IMR-90 (cell line): ENCODE data around the gene DPAGT1. TPM values are rescaled to one million over a fixed set of nuclear protein-coding genes. Genes with fewer than 3 reads are reported as not detected.

Source experiments
- polyA plus RNA-seq, 3 experiments: library from polyadenylated mRNA; depleted of rRNA; stranded (reverse); fragments of >200 nt; gene quantifications; 2 replicates each; pipeline ENCODE4 v1.2.3, GENCODE V29; 2012; ENCODE audit warnings: low replicate concordance in 1 of 3
- total RNA-seq: library from RNA; depleted of rRNA; stranded (reverse); fragments of >200 nt; gene quantifications from 2 replicates; pipeline ENCODE4 v1.2.3, GENCODE V29; 2012; rRNA removed

The DPAGT1 gene
- total and polyA plus RNA-seq, 2 of the 4 experiments (the other 2 are of a cell fraction): 15.2 to 53.4 TPM

Other genes with a start within 250 kb of the DPAGT1 start
- gene CXCR5, start 218.0 kb downstream of the DPAGT1 start, total RNA-seq: not detected in 2 replicates
- gene CXCR5, start 218.0 kb downstream of the DPAGT1 start, polyA plus RNA-seq (2012; rRNA removed): not detected in 2 replicates
- gene BCL9L, start 175.9 kb downstream of the DPAGT1 start, total RNA-seq: 1.7 and 2.3 TPM in 2 replicates
- gene BCL9L, start 175.9 kb downstream of the DPAGT1 start, polyA plus RNA-seq (2012; rRNA removed): 17.0 and 21.5 TPM in 2 replicates
- not detected in 2 replicates for gene UPK2, start 145.6 kb downstream of the DPAGT1 start, total RNA-seq
- 0.26 and 0.39 TPM in 2 replicates for gene UPK2, start 145.6 kb downstream of the DPAGT1 start, polyA plus RNA-seq (2012; rRNA removed)
- gene FOXR1, start 130.1 kb downstream of the DPAGT1 start, total RNA-seq: not detected in 2 replicates
- gene FOXR1, start 130.1 kb downstream of the DPAGT1 start, polyA plus RNA-seq (2012; rRNA removed): not detected in 2 replicates
- 13.1 and 15.3 TPM in 2 replicates for gene CENATAC, start 103.7 kb downstream of the DPAGT1 start, total RNA-seq
- gene CENATAC, start 103.7 kb downstream of the DPAGT1 start, polyA plus RNA-seq (2012; rRNA removed): 15.0 and 16.7 TPM in 2 replicates
- gene RPS25, start 83.5 kb downstream of the DPAGT1 start, total RNA-seq: 727 and 842 TPM in 2 replicates
- 905 and 1,237 TPM in 2 replicates for gene RPS25, start 83.5 kb downstream of the DPAGT1 start, polyA plus RNA-seq (2012; rRNA removed)
- 102 and 151 TPM in 2 replicates for gene TRAPPC4, start 83.1 kb downstream of the DPAGT1 start, total RNA-seq
- gene TRAPPC4, start 83.1 kb downstream of the DPAGT1 start, polyA plus RNA-seq (2012; rRNA removed): 162 and 253 TPM in 2 replicates
- gene SLC37A4, start 71.0 kb downstream of the DPAGT1 start, total RNA-seq: 7.5 and 8.3 TPM in 2 replicates
- 14.3 and 15.1 TPM in 2 replicates for gene SLC37A4, start 71.0 kb downstream of the DPAGT1 start, polyA plus RNA-seq (2012; rRNA removed)
- gene HYOU1, start 44.6 kb downstream of the DPAGT1 start, total RNA-seq: 152 and 181 TPM in 2 replicates
- gene HYOU1, start 44.6 kb downstream of the DPAGT1 start, polyA plus RNA-seq (2012; rRNA removed): 117 and 120 TPM in 2 replicates
- 22.2 and 30.5 TPM in 2 replicates for gene VPS11, start 34.0 kb downstream of the DPAGT1 start, total RNA-seq
- 19.7 and 20.7 TPM in 2 replicates for gene VPS11, start 34.0 kb downstream of the DPAGT1 start, polyA plus RNA-seq (2012; rRNA removed)
- 13.9 and 17.9 TPM in 2 replicates for gene HMBS, start 17.0 kb downstream of the DPAGT1 start, total RNA-seq
- gene HMBS, start 17.0 kb downstream of the DPAGT1 start, polyA plus RNA-seq (2012; rRNA removed): 55.3 and 59.5 TPM in 2 replicates
- gene C2CD2L, start 5.5 kb upstream of the DPAGT1 start, total RNA-seq: 2.2 TPM in 2 replicates
- gene C2CD2L, start 5.5 kb upstream of the DPAGT1 start, polyA plus RNA-seq (2012; rRNA removed): 8.7 and 9.5 TPM in 2 replicates
- 8.1 and 9.1 TPM in 2 replicates for gene HINFP, start 19.7 kb upstream of the DPAGT1 start, total RNA-seq
- 12.8 and 15.3 TPM in 2 replicates for gene HINFP, start 19.7 kb upstream of the DPAGT1 start, polyA plus RNA-seq (2012; rRNA removed)
- gene ABCG4, start 47.2 kb upstream of the DPAGT1 start, total RNA-seq: under 0.01 TPM in 2 replicates
- 0.20 and 0.26 TPM in 2 replicates for gene ABCG4, start 47.2 kb upstream of the DPAGT1 start, polyA plus RNA-seq (2012; rRNA removed)
- 3.0 and 3.3 TPM in 2 replicates for gene NLRX1, start 66.9 kb upstream of the DPAGT1 start, total RNA-seq
- 4.9 and 5.5 TPM in 2 replicates for gene NLRX1, start 66.9 kb upstream of the DPAGT1 start, polyA plus RNA-seq (2012; rRNA removed)
- gene NHERF4, start 83.6 kb upstream of the DPAGT1 start, total RNA-seq: not detected in 2 replicates
- gene NHERF4, start 83.6 kb upstream of the DPAGT1 start, polyA plus RNA-seq (2012; rRNA removed): not detected in 2 replicates
- gene CBL, start 104.5 kb upstream of the DPAGT1 start, total RNA-seq: 6.1 and 7.2 TPM in 2 replicates
- gene CBL, start 104.5 kb upstream of the DPAGT1 start, polyA plus RNA-seq (2012; rRNA removed): 11.8 TPM in 2 replicates
- gene MCAM, start 215.3 kb upstream of the DPAGT1 start, total RNA-seq: 131 and 165 TPM in 2 replicates
- 79.4 and 95.1 TPM in 2 replicates for gene MCAM, start 215.3 kb upstream of the DPAGT1 start, polyA plus RNA-seq (2012; rRNA removed)
- 3.4 and 3.6 TPM in 2 replicates for gene RNF26, start 232.7 kb upstream of the DPAGT1 start, total RNA-seq
- gene RNF26, start 232.7 kb upstream of the DPAGT1 start, polyA plus RNA-seq (2012; rRNA removed): 36.7 and 38.1 TPM in 2 replicates
- 1.9 and 2.0 TPM in 2 replicates for gene C1QTNF5, start 239.0 kb upstream of the DPAGT1 start, total RNA-seq
- 5.4 and 5.8 TPM in 2 replicates for gene C1QTNF5, start 239.0 kb upstream of the DPAGT1 start, polyA plus RNA-seq (2012; rRNA removed)
- gene MFRP, start 244.9 kb upstream of the DPAGT1 start, total RNA-seq: not detected in 2 replicates
- gene MFRP, start 244.9 kb upstream of the DPAGT1 start, polyA plus RNA-seq (2012; rRNA removed): not detected in 2 replicates